SU-DHL-6 (cell line): ENCODE data around the gene SLC35A2.
A peak's percentile ranks its signal among the peaks of the same experiment; 100 is the strongest.

Experiments used
- H2AFZ ChIP-seq: fragments of 200-600 bp; sonication (generic); 2 replicates; pipeline ENCODE4 v1.6.1; 2014; ENCODE audit warnings: low read depth, mild to moderate bottlenecking, moderate library complexity, mixed read lengths, antibody characterized with exemption, low read length; ENCODE audit not compliant: severe bottlenecking
- H3F3A ChIP-seq: fragments of 200-600 bp; shearing (Covaris generic); 2 replicates; pipeline ENCODE4 v1.6.0; 2016; ENCODE audit warnings: antibody characterized with exemption, mild to moderate bottlenecking; ENCODE audit not compliant: insufficient read depth
- H3K27ac ChIP-seq: fragments of 200-600 bp; sonication (generic); 2 replicates; pipeline ENCODE4 v1.5.1; 2016; ENCODE audit warnings: low read depth, mild to moderate bottlenecking, low read length, moderate library complexity, mixed read lengths
- H3K27me3 ChIP-seq: fragments of 200-600 bp; sonication (generic), shearing (Covaris generic); 2 replicates; pipeline ENCODE4 v1.6.0; 2014; ENCODE audit warnings: mild to moderate bottlenecking, low read length
- H3K36me3 ChIP-seq: fragments of 200-600 bp; sonication (generic); 2 replicates; pipeline ENCODE4 v1.6.1; 2014; ENCODE audit warnings: mild to moderate bottlenecking, low read length, mixed read lengths
- H3K4me2 ChIP-seq: fragments of 300-600, 200-600 bp; shearing (Covaris generic), sonication (generic); 2 replicates; pipeline ENCODE4 v1.6.0; 2014; ENCODE audit warnings: low read length, low read depth, mild to moderate bottlenecking; ENCODE audit not compliant: poor library complexity, severe bottlenecking
- H3K4me3 ChIP-seq: fragments of 200-600 bp; sonication (generic); 2 replicates; pipeline ENCODE4 v1.5.1; 2014; ENCODE audit warnings: antibody characterized with exemption, low read length, mild to moderate bottlenecking, mixed read lengths; ENCODE audit not compliant: insufficient read depth, poor library complexity, severe bottlenecking
- H3K79me2 ChIP-seq: fragments of 200-600 bp; sonication (generic); 2 replicates; pipeline ENCODE4 v1.6.1; 2014; ENCODE audit warnings: mild to moderate bottlenecking, low read length, moderate library complexity; ENCODE audit not compliant: insufficient read depth
- H3K9ac ChIP-seq: fragments of 200-600 bp; sonication (generic); 2 replicates; pipeline ENCODE4 v1.7.0; 2014; ENCODE audit warnings: mild to moderate bottlenecking, low read length
- H3K9me2 ChIP-seq: fragments of 200-600 bp; sonication (generic); replicated peaks from 2 replicates; pipeline ENCODE4 v1.6.1; 2014; ENCODE audit warnings: low read length; ENCODE audit not compliant: insufficient read depth
- H3K9me3 ChIP-seq: fragments of 200-600 bp; sonication (generic); 2 replicates; pipeline ENCODE4 v1.6.1; 2014; ENCODE audit warnings: low read length, mixed read lengths; ENCODE audit not compliant: insufficient read depth
- H4K20me1 ChIP-seq: fragments of 200-600 bp; sonication (generic); 2 replicates; pipeline ENCODE4 v1.6.1; 2014; ENCODE audit warnings: low read depth, mild to moderate bottlenecking, antibody characterized with exemption, low read length, moderate library complexity, mixed read lengths
- EZH2phosphoT487 ChIP-seq: fragments of 200-600 bp; sonication (generic), shearing (Covaris generic); conservative IDR thresholded peaks from 2 replicates; pipeline ENCODE4 v1.6.1; 2018; ENCODE audit warnings: mild to moderate bottlenecking, antibody characterized with exemption, low read length, moderate library complexity, mixed read lengths
- TF ChIP-seq, protein P1 (sequence below): fragments of 200-600 bp; sonication (generic); IDR thresholded peaks from one replicate; pipeline ENCODE4 v1.5.1; 2017; ENCODE audit warnings: antibody characterized with exemption, mild to moderate bottlenecking, low read length, moderate library complexity; ENCODE audit not compliant: insufficient read depth, poor library complexity, severe bottlenecking

Gene SLC35A2

GRCh38 chrX:48920718-48921104, 9.3 kb upstream of the SLC35A2 start:
- no peak overlapping the region for H3K4me2 ChIP-seq
- H3K4me3 ChIP-seq = no peak overlapping the region
- no peaks in the 10 kb centered on the region for H3K9me3 ChIP-seq

GRCh38 chrX:48919947-48920717, 8.7 kb upstream of the SLC35A2 start:
- Histone ChIP-seq H3K9me2 (no peaks in the 10 kb centered on the region), H3K36me3 (no peaks in the 10 kb centered on the region), H4K20me1 (no peaks in the 10 kb centered on the region), H3K27me3 (no peaks in the 10 kb centered on the region), H3K4me2 (no peak overlapping the region), H3K4me3 (no peak overlapping the region), H3F3A (peaks cover 17% of the 10 kb centered on the region), H3K9ac (no peak overlapping the region), H3K9me3 (no peaks in the 10 kb centered on the region), H3K79me2 (peaks cover 19% of the 10 kb centered on the region), H2AFZ (no peak overlapping the region), H3K27ac (peak overlapping the region; percentile 53)
- TF ChIP-seq EZH2phosphoT487 = no peak
- TF ChIP-seq, protein P1, sequence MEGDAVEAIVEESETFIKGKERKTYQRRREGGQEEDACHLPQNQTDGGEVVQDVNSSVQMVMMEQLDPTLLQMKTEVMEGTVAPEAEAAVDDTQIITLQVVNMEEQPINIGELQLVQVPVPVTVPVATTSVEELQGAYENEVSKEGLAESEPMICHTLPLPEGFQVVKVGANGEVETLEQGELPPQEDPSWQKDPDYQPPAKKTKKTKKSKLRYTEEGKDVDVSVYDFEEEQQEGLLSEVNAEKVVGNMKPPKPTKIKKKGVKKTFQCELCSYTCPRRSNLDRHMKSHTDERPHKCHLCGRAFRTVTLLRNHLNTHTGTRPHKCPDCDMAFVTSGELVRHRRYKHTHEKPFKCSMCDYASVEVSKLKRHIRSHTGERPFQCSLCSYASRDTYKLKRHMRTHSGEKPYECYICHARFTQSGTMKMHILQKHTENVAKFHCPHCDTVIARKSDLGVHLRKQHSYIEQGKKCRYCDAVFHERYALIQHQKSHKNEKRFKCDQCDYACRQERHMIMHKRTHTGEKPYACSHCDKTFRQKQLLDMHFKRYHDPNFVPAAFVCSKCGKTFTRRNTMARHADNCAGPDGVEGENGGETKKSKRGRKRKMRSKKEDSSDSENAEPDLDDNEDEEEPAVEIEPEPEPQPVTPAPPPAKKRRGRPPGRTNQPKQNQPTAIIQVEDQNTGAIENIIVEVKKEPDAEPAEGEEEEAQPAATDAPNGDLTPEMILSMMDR = no peak

More at GRCh38 chrX:48920718-48921104, 9.3 kb upstream of the SLC35A2 start:
- no peak for TF ChIP-seq EZH2phosphoT487
- TF ChIP-seq, protein P1 = no peak
- no peak overlapping the region for H2AFZ ChIP-seq
- no peaks in the 10 kb centered on the region for H3K9me2 ChIP-seq
- no peaks in the 10 kb centered on the region for H3K27me3 ChIP-seq
- H3K27ac ChIP-seq = peak overlapping the region; percentile 53; the same call in 1 of the 2 replicates
- peaks cover 17% of the 10 kb centered on the region for H3F3A ChIP-seq
- H3K36me3 ChIP-seq = no peaks in the 10 kb centered on the region
- peaks cover 19% of the 10 kb centered on the region for H3K79me2 ChIP-seq
- H3K9ac ChIP-seq = no peak overlapping the region
- no peaks in the 10 kb centered on the region for H4K20me1 ChIP-seq

DNA sequence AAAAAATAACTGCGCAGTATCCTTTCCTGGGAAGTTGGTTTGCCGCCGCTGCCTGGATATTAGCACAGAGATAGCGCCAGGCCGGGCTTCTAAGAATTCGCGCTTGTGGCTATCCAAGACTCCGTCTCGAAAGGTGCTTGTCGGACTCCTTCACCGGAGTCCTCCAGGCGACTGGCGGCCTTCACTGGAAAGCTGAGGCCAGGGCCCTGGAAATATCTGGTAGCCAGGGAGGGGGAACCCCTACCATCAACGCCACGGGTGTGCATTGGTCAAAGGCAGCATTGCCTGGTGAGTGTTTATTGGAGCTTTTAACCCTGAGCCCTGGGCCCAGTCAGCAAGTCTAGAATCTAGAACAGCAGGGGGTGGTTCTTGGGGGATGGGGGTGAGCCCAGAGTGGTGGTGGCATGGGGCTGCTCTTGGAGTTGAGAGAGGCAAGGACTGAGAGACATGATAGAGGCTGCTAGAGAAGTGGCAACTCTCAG, 8.0 kb upstream of the SLC35A2 start:
- Histone ChIP-seq H3K9ac (no peak overlapping the region), H3K27me3 (no peaks in the 10 kb centered on the region), H3K9me3 (no peaks in the 10 kb centered on the region), H3K4me3 (no peak overlapping the region), H3K79me2 (peaks cover 19% of the 10 kb centered on the region), H3F3A (peaks cover 17% of the 10 kb centered on the region), H4K20me1 (no peaks in the 10 kb centered on the region), H3K4me2 (peak overlapping the region; percentile 27), H3K27ac (peak overlapping the region; percentile 53), H3K9me2 (no peaks in the 10 kb centered on the region), H2AFZ (no peak overlapping the region), H3K36me3 (no peaks in the 10 kb centered on the region)
- TF ChIP-seq, protein P1 = no peak
- no peak for TF ChIP-seq EZH2phosphoT487
